DMS79 (cell line): ENCODE results near the gene TOR1A.
A peak's percentile ranks its signal among the peaks of the same experiment; 100 is the strongest.
"Not testable (repeated sequence)": the region's sequence is repeated elsewhere in the genome, so short reads cannot be mapped to it uniquely, and the experiment has no call there.

Source experiments
- DNase-seq: peaks from one replicate; lab custom pipeline; 2025; lab: John Stamatoyannopoulos, UW

Gene TOR1A

GRCh38 chr9:129781131-129781530 is 42.8 kb downstream of the TOR1A start:
- DNase-seq = no peak

- no peak for DNase-seq
Measured at GRCh38 chr9:129779560-129780190, 44.3 kb downstream of the TOR1A start.

DNA sequence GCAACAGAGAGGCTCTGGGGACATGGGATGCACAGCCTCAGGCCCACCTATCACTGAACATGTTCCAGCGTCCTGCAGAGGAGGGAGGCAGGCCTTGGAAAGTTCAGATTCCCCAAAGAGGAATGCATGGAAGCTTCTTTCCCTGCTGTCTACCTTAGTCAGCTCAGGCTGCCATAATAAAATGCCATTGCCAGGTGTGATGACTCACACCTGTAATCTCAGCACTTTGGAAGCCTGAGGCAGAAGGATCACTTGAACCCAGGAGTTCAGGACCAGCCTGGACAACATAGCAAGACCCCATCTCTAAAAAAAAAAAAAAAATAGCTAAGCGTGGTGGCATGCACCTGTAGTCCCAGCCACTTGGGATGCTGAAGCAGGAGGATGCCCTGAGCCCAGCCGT is 45.5 kb downstream of the TOR1A start:
- DNase-seq = no peak

DNA sequence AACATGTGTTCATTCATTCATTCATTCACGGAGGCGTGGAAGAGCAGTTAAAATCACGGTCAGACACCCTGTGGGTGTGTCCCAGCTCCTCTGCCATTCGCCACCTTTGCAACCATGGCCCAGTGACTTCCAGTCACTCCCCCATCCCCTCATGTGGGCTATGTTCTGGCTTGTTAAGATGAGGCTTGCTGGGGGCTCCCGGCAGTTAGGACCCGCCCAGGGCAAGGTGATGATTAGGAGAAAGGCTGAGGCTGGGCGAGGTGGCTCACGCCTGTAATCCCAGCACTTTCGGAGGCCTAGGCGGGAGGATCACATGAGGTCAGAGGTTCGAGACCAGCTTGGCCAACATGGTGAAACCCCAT is 46.2 kb downstream of the TOR1A start:
- DNase-seq = no peak

GRCh38 chr9:129776938-129777768 is 46.8 kb downstream of the TOR1A start:
- peak; percentile 77 for DNase-seq

GRCh38 chr9:129776566-129776937 is 47.4 kb downstream of the TOR1A start:
- no peak for DNase-seq

DNA sequence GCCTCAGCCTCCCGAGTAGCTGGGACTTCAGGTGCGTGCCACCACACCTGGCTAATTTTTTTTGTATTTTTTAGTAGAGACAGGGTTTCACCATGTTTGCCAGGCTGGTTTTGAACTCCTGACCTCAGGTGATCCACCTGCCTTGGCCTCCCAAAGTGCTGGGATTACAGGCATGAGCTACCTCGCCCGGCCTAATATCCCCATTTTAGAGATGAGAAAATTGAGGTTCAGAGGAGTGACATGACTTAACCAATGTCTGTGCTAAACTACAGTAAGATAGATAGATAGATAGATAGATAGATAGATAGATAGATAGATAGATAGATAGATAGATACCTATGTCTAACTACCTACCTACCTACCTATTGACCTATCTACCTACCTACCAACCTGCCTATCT is 47.8 kb downstream of the TOR1A start:
- not testable (repeated sequence) for DNase-seq

GRCh38 chr9:129775448-129775798 is 48.5 kb downstream of the TOR1A start:
- no peak for DNase-seq

- DNase-seq = peak; percentile 20
Measured at GRCh38 chr9:129774791-129775447, 49.0 kb downstream of the TOR1A start.

GRCh38 chr9:129773262-129774048 is 50.5 kb downstream of the TOR1A start:
- no peak for DNase-seq

DNA sequence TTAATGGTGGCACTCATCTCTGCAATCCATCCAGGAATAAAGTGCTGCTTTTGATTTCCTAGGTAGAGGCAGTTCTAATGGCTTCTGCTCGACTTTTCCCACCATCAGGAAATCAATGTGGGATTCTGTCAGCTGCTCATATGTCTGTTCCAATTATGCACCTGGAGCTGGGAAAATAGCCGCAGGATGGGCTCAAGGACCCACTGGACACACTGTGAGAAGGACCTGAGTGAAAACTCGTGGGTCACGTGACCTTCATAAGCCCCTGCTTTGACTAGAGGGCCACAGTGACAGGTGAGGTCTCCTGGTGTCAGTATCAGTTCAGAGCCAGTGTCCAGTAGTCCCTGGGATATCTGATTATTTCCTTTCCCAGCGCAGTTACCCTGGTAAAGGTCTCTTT is 53.2 kb downstream of the TOR1A start:
- no peak for DNase-seq

DNA sequence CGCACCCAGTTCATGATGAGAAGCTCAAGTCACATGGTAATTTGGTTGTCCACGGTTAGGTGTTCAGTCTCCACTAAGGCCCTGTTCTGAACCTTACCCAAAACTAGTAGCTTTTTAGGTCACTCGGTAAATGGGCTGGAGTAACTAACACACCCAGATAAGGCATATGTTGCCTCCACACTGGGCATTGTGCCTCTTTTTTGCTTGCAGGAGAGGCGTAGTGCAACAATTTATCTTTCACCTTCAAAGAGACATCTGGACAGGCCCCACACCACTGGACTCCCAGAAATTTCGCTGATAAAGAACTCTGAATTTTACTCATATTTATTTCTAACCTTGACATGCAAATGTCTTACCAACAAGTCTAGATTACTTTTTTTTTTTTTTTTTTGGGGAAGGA is 54.3 kb downstream of the TOR1A start:
- DNase-seq = no peak

DNA sequence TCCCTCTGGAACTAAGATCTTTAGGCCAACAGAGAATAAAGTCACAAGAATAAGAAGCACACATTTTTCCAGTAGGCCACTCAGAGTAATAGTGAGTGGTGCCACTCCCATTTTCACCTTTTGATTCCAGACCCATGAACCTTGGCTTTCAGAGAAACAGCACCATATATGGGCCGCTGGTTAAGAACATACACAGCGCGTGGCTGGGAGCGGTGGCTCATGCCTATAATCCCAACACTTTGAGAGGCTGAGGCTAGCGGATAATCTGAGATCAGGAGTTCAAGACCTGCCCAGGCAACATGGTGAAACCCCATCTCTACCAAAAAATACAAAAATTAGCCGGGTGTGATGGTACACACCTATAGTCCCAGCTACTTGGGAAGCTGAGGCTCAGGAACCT is 55.5 kb downstream of the TOR1A start:
- no peak for DNase-seq

DNA sequence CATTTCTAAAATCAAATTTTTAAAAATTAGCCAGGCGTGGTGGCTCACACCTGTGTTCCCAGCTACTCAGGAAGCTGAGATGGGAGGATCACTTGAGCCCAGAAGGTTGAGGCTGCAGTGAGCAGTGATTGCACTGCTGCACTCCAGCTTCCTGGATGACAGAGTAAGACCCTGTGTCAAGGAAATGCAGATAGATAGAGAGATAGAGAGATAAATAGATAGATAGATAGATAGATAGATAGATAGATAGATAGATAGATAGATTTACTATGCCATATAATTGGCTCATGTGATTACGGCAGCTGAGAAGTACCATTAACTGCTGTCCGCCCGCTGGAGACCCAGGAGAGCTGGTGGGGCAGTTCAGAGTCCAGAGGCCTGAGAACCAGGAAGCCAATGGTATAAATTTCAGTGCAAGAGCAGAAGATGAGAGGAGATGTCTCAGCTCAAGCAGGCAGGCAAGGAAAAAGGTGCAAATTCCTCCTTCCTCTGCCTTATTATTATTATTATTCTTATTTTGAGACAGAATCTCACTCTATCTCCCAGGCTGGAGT is 58.1 kb downstream of the TOR1A start:
- no peak for DNase-seq

DNA sequence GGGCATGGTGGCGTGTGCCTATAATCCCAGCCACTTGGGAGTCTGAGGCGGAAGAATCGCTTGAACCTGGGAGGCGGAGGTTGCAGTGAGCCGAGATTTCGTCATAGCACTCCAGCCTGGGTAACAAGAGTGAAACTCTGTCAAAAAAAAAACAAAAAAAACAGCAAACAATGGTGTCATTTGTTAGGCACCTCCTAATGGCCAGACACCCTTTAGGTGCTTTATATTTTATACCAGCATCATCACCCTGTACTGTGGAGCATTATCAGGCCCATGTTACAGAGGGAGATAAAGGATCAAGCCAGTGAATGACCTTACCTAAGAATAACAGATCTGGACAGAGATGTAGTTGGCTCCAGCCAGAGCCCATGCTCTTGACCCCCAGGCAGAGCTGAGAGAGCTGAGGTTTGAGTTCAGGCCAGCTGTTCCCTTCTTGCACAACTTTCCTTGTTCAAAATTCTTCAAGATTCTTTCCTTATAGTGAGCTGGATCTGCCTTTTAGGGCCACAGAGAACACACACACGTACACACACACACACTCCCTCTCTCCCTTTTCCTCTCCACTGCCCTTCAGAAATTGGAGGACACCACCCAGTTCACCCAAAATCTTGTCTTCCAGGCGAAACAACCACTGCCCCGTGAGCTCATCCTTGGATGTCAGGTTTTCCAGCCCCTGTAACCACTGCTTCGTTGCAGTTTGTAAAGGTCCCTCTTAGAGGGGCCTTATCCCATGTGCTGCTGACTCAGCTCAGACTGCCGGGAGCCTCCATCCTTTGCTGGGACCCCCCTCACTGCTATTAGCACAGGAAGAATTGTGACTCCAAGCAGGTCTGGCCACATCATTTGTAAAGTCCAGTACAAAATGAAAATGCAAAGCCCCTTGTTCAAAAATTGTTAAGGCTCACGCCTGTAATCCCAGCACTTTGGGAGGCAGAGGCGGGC is 60.7 kb downstream of the TOR1A start:
- DNase-seq = no peak
